ENCODE results near the gene MYMK.

GRCh38 chr9:133493845-133494540 lies 30.8 kb downstream of the MYMK start:
- TF ChIP-seq, protein P1, sequence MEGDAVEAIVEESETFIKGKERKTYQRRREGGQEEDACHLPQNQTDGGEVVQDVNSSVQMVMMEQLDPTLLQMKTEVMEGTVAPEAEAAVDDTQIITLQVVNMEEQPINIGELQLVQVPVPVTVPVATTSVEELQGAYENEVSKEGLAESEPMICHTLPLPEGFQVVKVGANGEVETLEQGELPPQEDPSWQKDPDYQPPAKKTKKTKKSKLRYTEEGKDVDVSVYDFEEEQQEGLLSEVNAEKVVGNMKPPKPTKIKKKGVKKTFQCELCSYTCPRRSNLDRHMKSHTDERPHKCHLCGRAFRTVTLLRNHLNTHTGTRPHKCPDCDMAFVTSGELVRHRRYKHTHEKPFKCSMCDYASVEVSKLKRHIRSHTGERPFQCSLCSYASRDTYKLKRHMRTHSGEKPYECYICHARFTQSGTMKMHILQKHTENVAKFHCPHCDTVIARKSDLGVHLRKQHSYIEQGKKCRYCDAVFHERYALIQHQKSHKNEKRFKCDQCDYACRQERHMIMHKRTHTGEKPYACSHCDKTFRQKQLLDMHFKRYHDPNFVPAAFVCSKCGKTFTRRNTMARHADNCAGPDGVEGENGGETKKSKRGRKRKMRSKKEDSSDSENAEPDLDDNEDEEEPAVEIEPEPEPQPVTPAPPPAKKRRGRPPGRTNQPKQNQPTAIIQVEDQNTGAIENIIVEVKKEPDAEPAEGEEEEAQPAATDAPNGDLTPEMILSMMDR (IDR thresholded peaks at IDR 0.05): no peak
- no peak for TF ChIP-seq POLR2A (IDR thresholded peaks at IDR 0.05)
